ENCODE data around the gene HOXA7. TPM values are rescaled to one million over a fixed set of nuclear protein-coding genes. Genes with fewer than 3 reads are reported as not detected.

HOXA7 gene
- total and polyA plus RNA-seq, 2 experiments from 2014 or later, result 6.6 to 15.8 TPM

DNA sequence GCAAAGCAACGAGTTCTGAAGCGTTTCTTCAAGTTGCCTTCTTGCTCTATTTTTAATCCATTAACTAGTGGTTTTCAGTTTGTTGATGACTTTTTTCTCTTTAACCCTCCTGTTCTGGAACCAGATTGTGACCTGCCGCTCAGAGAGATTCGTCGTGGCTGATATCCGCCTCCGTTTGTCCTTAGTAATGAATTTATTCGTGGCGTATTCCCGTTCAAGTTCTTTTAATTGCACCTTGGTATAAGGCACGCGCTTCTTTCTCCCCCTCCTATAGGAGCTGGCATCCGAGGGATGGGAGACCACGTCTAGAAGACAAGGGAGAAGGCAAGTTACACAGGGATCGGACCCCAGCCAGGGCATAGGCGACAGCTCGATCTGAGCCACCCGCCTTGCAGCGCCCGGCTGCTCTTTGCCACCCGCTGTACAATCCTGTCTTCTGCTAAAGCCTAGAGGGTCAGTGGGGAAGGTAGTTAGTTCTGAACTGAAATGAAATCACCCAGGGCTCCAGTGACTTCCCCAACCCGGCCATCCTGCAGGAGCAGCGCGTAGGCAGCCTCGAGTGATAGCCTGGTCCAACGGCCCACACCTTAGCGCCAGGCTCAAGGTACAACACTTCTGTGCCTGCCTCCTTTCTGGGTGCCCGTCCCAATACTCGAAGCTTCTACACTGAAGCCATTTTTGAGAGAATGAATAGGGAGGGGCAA is 41.8 kb upstream of the HOXA7 start:
- Histone ChIP-seq H3K9me3 (ENCODE audit: low read depth) (no peaks in the 10 kb centered on the region), H3K79me2 (ENCODE audit: insufficient read depth) (no peaks in the 10 kb centered on the region), H3F3A (ENCODE audit: insufficient read depth) (peaks cover 10% of the 10 kb centered on the region; the same call in 1 of the 2 replicates), H3K9ac (no peak overlapping the region), H4K20me1 (ENCODE audit: insufficient read depth) (no peaks in the 10 kb centered on the region), H3K27ac (no peak overlapping the region), H3K4me1 (ENCODE audit: insufficient read depth) (no peaks in the 10 kb centered on the region), H2AFZ (peak overlapping the region; percentile 86), H3K4me3 (peak overlapping the region; percentile 70; the same call in 1 of the 2 replicates), H3K9me2 (ENCODE audit: insufficient read depth) (no peaks in the 10 kb centered on the region), H3K36me3 (ENCODE audit: low read depth) (no peaks in the 10 kb centered on the region), H3K27me3 (replicated peaks; ENCODE audit: insufficient read depth) (peaks cover 25% of the 10 kb centered on the region; the same call in 1 of the 2 replicates), H3K4me2 (ENCODE audit: unreplicated experiment) (no peak overlapping the region)
- WGBS, 2 experiments (ENCODE audit: low coverage in 1 of 2, low lambda C conversion rate in 2 of 2, missing lambda C conversion rate in 2 of 2), result 45% methylated on average over 29 of the region's 29 CpGs
- TF ChIP-seq EZH2phosphoT487 (IDR thresholded peaks at IDR 0.05; ENCODE audit: insufficient read depth, low read depth) (0 out of 2 replicates have a peak, but pooled peaks have one; percentile 53), EZH2 (IDR thresholded peaks at IDR 0.05; ENCODE audit: insufficient read depth, poor library complexity, severe bottlenecking) (peak; percentile 74)
- no peak for DNase-seq
- in situ Hi-C loops (cut with MboI), result loop anchor here (10.0 kb wide), 1 partner anchor 897 kb away; no protein-coding TSS in a partner anchor

DNA sequence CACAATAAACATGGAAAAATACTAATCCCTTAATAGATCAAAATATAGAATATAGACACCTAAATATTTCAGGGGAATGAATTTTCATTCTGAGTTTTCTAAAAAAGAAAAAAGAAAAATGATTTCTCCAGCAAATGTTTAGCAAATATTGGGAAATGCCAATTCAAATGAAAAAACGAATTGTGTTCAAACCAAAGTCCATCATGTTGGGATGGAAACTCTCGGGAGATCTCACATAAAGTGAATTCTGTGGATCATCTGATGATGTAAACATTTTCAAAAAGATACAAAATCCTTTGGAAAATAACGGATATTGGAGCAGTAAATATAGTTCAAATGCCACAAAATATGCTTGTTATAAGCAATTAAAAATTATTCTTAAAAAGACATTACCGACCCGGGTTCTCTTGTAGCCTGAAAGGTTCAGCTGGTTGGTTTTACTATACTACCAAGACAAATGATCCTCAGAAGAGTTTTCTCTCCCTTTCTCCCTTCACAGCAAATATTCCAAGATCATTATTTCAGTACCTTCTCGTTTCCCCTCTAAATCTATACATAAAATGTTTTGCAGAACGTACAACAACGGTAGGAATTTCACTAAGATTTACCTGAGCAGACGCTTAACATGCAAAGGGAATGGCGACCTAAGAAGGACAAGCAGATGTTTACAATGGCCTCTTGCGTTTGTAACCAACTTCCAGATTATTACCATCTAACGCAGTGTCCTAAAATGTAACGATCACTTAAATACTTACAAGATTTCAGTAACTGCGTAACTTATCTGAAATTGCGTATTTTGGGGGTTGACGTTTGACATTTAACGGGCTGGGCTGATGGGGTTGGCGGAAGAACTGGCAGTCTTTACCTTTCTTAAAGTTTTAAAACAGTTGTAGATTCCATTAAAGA is 40.9 kb upstream of the HOXA7 start:
- no peaks in the 10 kb centered on the region for H3K9me2 ChIP-seq (ENCODE audit: insufficient read depth)
- H3K27ac ChIP-seq, result no peak overlapping the region
- peaks cover 21% of the 10 kb centered on the region; the same call in 1 of the 2 replicates for H3K27me3 ChIP-seq (replicated peaks; ENCODE audit: insufficient read depth)
- in situ Hi-C loops (cut with MboI), result loop anchor here (10.0 kb wide), 1 partner anchor 897 kb away; no protein-coding TSS in a partner anchor
- no peaks in the 10 kb centered on the region for H3K4me1 ChIP-seq (ENCODE audit: insufficient read depth)
- no peaks in the 10 kb centered on the region for H4K20me1 ChIP-seq (ENCODE audit: insufficient read depth)
- H3F3A ChIP-seq (ENCODE audit: insufficient read depth), result peaks cover 10% of the 10 kb centered on the region; the same call in 1 of the 2 replicates
- TF ChIP-seq EZH2phosphoT487 (IDR thresholded peaks at IDR 0.05; ENCODE audit: insufficient read depth, low read depth) (no peak), EZH2 (IDR thresholded peaks at IDR 0.05; ENCODE audit: insufficient read depth, poor library complexity, severe bottlenecking) (peak; percentile 80)
- H3K4me3 ChIP-seq, result no peak overlapping the region
- no peaks in the 10 kb centered on the region for H3K79me2 ChIP-seq (ENCODE audit: insufficient read depth)
- no peak overlapping the region for H3K9ac ChIP-seq
- no peak overlapping the region for H3K4me2 ChIP-seq (ENCODE audit: unreplicated experiment)
- no peak overlapping the region for H2AFZ ChIP-seq
- no peak for DNase-seq
- WGBS, 2 experiments (ENCODE audit: low coverage in 1 of 2, low lambda C conversion rate in 2 of 2, missing lambda C conversion rate in 2 of 2), result 77 to 86% methylated on average over 18 of the region's 18 CpGs
- no peaks in the 10 kb centered on the region for H3K36me3 ChIP-seq (ENCODE audit: low read depth)
- no peaks in the 10 kb centered on the region for H3K9me3 ChIP-seq (ENCODE audit: low read depth)

DNA sequence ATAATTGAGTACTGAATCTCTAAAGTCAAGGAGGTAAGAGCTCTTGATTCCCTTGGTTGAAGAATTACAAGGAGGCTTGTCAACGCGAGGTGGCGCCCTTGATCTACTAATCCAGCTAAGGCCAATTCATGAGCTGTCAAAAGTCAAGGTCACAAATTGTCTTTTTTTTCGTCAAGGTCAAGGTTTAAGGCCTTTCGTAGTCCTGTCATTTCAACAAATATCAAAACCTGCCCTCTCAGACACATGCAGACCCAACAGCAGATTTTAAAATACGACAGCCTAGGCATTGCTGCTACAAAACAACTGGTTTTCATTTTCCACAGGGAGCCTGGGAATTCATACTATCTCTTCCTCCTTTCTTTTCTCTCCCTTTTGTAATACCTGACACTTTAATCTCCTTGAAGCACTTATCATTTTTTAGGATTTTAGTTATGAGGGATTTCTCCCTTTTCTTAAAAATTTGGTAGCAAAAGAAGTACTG is 39.9 kb upstream of the HOXA7 start:
- no peak overlapping the region for H3K4me2 ChIP-seq (ENCODE audit: unreplicated experiment)
- H3K36me3 ChIP-seq (ENCODE audit: low read depth), result no peaks in the 10 kb centered on the region
- H3K4me1 ChIP-seq (ENCODE audit: insufficient read depth), result no peaks in the 10 kb centered on the region
- DNase-seq, result peak; percentile 75
- H3K79me2 ChIP-seq (ENCODE audit: insufficient read depth), result no peaks in the 10 kb centered on the region
- H4K20me1 ChIP-seq (ENCODE audit: insufficient read depth), result no peaks in the 10 kb centered on the region
- WGBS, 2 experiments (ENCODE audit: low coverage in 1 of 2, low lambda C conversion rate in 2 of 2, missing lambda C conversion rate in 2 of 2), result 2 to 4% methylated on average over 6 of the region's 6 CpGs
- no peak overlapping the region for H2AFZ ChIP-seq
- in situ Hi-C loops (cut with MboI), result loop anchor here (10.0 kb wide), 1 partner anchor 898 kb away; no protein-coding TSS in a partner anchor
- no peak overlapping the region for H3K9ac ChIP-seq
- peaks cover 10% of the 10 kb centered on the region; the same call in 1 of the 2 replicates for H3F3A ChIP-seq (ENCODE audit: insufficient read depth)
- H3K27ac ChIP-seq, result no peak overlapping the region
- no peak overlapping the region for H3K4me3 ChIP-seq
- TF ChIP-seq EZH2phosphoT487 (IDR thresholded peaks at IDR 0.05; ENCODE audit: insufficient read depth, low read depth), result no peak
- no peaks in the 10 kb centered on the region for H3K9me2 ChIP-seq (ENCODE audit: insufficient read depth)
- peaks cover 15% of the 10 kb centered on the region; the same call in 1 of the 2 replicates for H3K27me3 ChIP-seq (replicated peaks; ENCODE audit: insufficient read depth)
- no peaks in the 10 kb centered on the region for H3K9me3 ChIP-seq (ENCODE audit: low read depth)
